Prostate gland (tissue), 2 donors: ENCODE data around the gene C1orf210. TPM values are rescaled to one million over a fixed set of nuclear protein-coding genes. Genes with fewer than 3 reads are reported as not detected.
A peak's percentile ranks its signal among the peaks of the same experiment; 100 is the strongest.

Source experiments
- DNase-seq: peaks from one replicate; pipeline ENCODE4 v3.0.0-alpha.2; 2019; ENCODE audit warnings: low spot score
- H3K27ac ChIP-seq, 2 donors: fragments of 200-600 bp; sonication (generic); 2 replicates each; pipeline ENCODE4 v1.5.1; 2017 to 2019
- H3K27me3 ChIP-seq: fragments of 200-600 bp; sonication (generic); replicated peaks from 2 replicates; pipeline ENCODE4 v1.5.1; 2019; ENCODE audit not compliant: insufficient read depth
- H3K36me3 ChIP-seq, 2 donors: fragments of 200-600 bp; sonication (generic); 1 replicate in 1 of 2; 2 replicates in 1 of 2; pipeline versions ENCODE4 v1.5.1 to v1.8.1; 2017 to 2019
- H3K4me1 ChIP-seq: fragments of 200-600 bp; sonication (generic); replicated peaks from 2 replicates; pipeline ENCODE4 v1.5.1; 2019
- H3K4me3 ChIP-seq, 2 donors: fragments of 200-600 bp; sonication (generic); 2 replicates each; pipeline ENCODE4 v1.5.1; 2017 to 2019
- H3K9me3 ChIP-seq: fragments of 200-600 bp; sonication (generic); 2 replicates; pipeline ENCODE4 v1.5.1; 2017
- CTCF ChIP-seq, 4 experiments: fragments of 200-600 bp in 2 of 4; fragments of 450-650 bp in 2 of 4; sonication (generic) in 2 of 4; IDR thresholded peaks; 1 replicate in 3 of 4; 2 replicates in 1 of 4; pipeline ENCODE4 v1.5.1; 2016 to 2019; ENCODE audit warnings: antibody characterized with exemption in 4 of 4, mild to moderate bottlenecking in 2 of 4, moderate library complexity in 2 of 4
- POLR2A ChIP-seq: fragments of 450-650 bp; IDR thresholded peaks from one replicate; pipeline ENCODE4 v1.6.1; 2016; ENCODE audit warnings: antibody characterized with exemption, mild to moderate bottlenecking
- POLR2AphosphoS5 ChIP-seq: sonication (generic); formaldehyde crosslinking; IDR thresholded peaks from one replicate; pipeline ENCODE4 v1.6.1; 2017; ENCODE audit warnings: antibody characterized with exemption
- WGBS: methylation state at CpG from one replicate; pipeline ENCODE4 v1.1.5; 2018; 5-methylcytosine and 5-hydroxymethylcytosine counted together
- intact Hi-C: fragments of 100-400 bp; cut with DNase I; formaldehyde crosslinking; loops from one replicate; pipeline ENCODE4 v1.14.2; 2022
- total RNA-seq, 2 donors: library from RNA; depleted of rRNA; stranded (reverse); fragments of >200 nt; gene quantifications; one replicate each; pipeline ENCODE4 v1.1.0, GENCODE V29; 2016

The C1orf210 gene
- total RNA-seq, 2 donors from 2014 or later, result 5.5 to 21.7 TPM

- intact Hi-C loops, result no loop called here
- Histone ChIP-seq H3K9me3 (no peaks in the 10 kb centered on the region), H3K4me3 (no peak within 1 kb of the TSS), H3K27me3 (no peaks in the 10 kb centered on the region), H3K36me3 (no peaks in the 10 kb centered on the region), H3K27ac (peak within 1 kb of the TSS; percentile 26 to 57), H3K4me1 (peaks cover 8% of the 10 kb centered on the region)
- TF ChIP-seq CTCF (IDR thresholded peaks at IDR 0.05) (no peak), POLR2AphosphoS5 (peak; percentile 3), POLR2A (no peak)
- WGBS, result 81% methylated on average over 10 of the region's 10 CpGs
- no peak for DNase-seq
Measured at GRCh38 chr1:43300378-43301094, 15.2 kb upstream of the C1orf210 start, which contains the start of gene TIE1. Gene TIE1 (plus strand): TSS chr1:43300982. CDS start chr1:43301072, 90 bp downstream.

GRCh38 chr1:43299101-43299500 lies 13.7 kb upstream of the C1orf210 start:
- TF ChIP-seq CTCF (IDR thresholded peaks at IDR 0.05) (no peak), POLR2A (no peak), POLR2AphosphoS5 (no peak)
- no peaks in the 10 kb centered on the region for H3K9me3 ChIP-seq
- no peaks in the 10 kb centered on the region for H3K36me3 ChIP-seq
- H3K4me3 ChIP-seq, result no peak overlapping the region
- H3K27ac ChIP-seq, result peak overlapping the region; percentile 26 to 57
- DNase-seq, result no peak
- peaks cover 9% of the 10 kb centered on the region for H3K4me1 ChIP-seq
- intact Hi-C loops, result no loop called here
- H3K27me3 ChIP-seq, result no peaks in the 10 kb centered on the region

- no peak overlapping the region for H3K27ac ChIP-seq
- intact Hi-C loops, result no loop called here
- H3K4me1 ChIP-seq, result peaks cover 3% of the 10 kb centered on the region
Measured at GRCh38 chr1:43298055-43298454, 12.7 kb upstream of the C1orf210 start.

GRCh38 chr1:43296207-43296606 lies 10.8 kb upstream of the C1orf210 start:
- 24% methylated on average over 1 of the region's 1 CpG for WGBS
- intact Hi-C loops, result loop anchor here (2.0 kb wide), 1 partner anchor 53 kb away; no protein-coding TSS in a partner anchor
- no peak for TF ChIP-seq POLR2A
- H3K4me3 ChIP-seq, result no peak overlapping the region
- no peaks in the 10 kb centered on the region for H3K36me3 ChIP-seq
- no peak for DNase-seq
- peaks cover 3% of the 10 kb centered on the region for H3K4me1 ChIP-seq
- H3K27ac ChIP-seq, result peak overlapping the region; percentile 65 to 79
- H3K27me3 ChIP-seq, result no peaks in the 10 kb centered on the region
- H3K9me3 ChIP-seq, result no peaks in the 10 kb centered on the region

More at GRCh38 chr1:43298055-43298454, 12.7 kb upstream of the C1orf210 start:
- 90% methylated on average over 1 of the region's 1 CpG for WGBS
- Histone ChIP-seq H3K36me3 (no peaks in the 10 kb centered on the region), H3K27me3 (no peaks in the 10 kb centered on the region), H3K4me3 (no peak overlapping the region), H3K9me3 (no peaks in the 10 kb centered on the region)
- no peak for DNase-seq
- no peak for TF ChIP-seq POLR2AphosphoS5

GRCh38 chr1:43294761-43295160 lies 9.4 kb upstream of the C1orf210 start:
- WGBS, result 82% methylated on average over 8 of the region's 8 CpGs
- no peak for DNase-seq
- no peaks in the 10 kb centered on the region for H3K27me3 ChIP-seq
- H3K27ac ChIP-seq, result peak overlapping the region; percentile 79 to 83
- no peaks in the 10 kb centered on the region for H3K9me3 ChIP-seq
- no peaks in the 10 kb centered on the region for H3K36me3 ChIP-seq
- H3K4me3 ChIP-seq, result no peak overlapping the region
- peaks cover 3% of the 10 kb centered on the region for H3K4me1 ChIP-seq
- intact Hi-C loops, result loop anchor here (5.0 kb wide), 1 partner anchor 52 kb away; no protein-coding TSS in a partner anchor
- TF ChIP-seq POLR2AphosphoS5 (no peak), POLR2A (no peak), CTCF (IDR thresholded peaks at IDR 0.05) (no peak)
